Measurements from ENCODE around the gene SS18L1.
A peak's percentile ranks its signal among the peaks of the same experiment; 100 is the strongest.
"Not testable (repeated sequence)": the region's sequence is repeated elsewhere in the genome, so short reads cannot be mapped to it uniquely, and the experiment has no call there.

Gene SS18L1

DNA sequence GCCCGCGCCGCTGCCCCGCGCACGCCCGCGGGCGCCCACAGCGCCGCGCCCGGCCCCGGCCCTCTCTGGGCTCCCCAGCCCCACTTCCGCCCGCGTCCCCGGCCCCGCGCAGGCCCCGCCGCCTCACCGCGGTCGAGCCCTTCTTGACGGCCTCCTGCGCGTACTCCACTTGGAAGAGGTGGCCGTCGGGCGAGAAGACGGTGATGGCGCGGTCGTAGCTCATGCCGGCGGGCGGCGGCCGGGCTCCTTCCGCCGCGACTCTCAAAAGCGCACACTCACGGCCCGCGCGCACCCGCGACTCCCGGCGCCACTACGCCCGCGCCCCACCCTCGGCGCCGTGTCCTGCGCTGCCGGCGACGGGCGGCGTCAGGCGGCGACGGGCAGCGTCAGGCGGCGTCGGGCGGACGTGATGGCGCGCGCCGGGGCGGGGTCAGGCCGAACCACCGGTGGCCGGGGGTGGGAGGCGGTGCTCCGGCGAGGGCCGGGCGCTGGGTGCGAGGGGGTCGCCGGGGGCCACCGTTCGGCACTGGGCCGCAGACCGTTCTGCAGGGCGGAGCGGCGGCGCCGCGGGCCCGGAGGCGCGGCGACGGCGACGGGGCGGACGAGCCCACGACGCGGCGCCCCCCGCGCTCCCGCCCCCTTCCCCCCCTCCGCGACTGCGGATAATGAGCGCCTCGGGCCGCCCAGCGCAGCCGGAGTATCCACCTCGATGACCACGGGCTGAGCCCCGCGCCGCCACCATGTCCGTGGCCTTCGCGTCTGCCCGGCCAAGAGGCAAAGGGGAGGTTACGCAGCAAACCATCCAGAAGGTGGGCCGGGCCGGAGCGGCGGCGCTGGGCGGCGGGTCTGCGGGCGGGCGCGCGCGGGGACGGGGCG is at the start of gene SS18L1, which contains the start of gene PSMA7:
Gene SS18L1, plus strand, starts transcription at position 689 of the 876 bp plus-strand sequence. Its CDS starts 52 bp downstream, at position 741.
Gene PSMA7, minus strand, starts transcription at position 314 of the 876 bp plus-strand sequence. Its CDS starts 91 bp downstream, at position 223.
- DNase-seq = peak in 55 of 56 donors; percentile 28 to 91 (median 77)

- DNase-seq = no peak
Measured at GRCh38 chr20:62096421-62097380, 46.9 kb upstream of the SS18L1 start.

GRCh38 chr20:62097881-62098407 is 45.6 kb upstream of the SS18L1 start:
- no peak for DNase-seq

DNA sequence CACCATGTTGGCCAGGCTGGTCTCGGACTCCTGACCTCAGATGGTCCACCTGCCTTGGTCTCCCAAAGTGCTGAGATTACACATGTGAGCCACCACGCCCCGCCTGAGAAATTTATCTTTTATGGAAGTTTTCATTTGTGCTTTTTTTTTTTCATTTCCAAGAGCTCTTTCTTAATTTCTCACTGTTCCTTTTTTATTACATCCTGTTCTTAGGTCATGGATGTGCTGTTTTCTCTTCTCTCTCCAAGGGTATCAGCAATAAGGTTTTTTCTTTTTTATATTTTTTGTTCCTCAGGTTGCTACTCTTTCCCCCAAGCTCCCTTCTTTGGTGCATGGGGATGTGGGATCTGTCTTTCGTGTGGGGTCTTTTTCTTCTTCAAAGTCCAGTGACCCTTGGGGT is 42.5 kb upstream of the SS18L1 start:
- DNase-seq = no peak

GRCh38 chr20:62103508-62104233 is 39.9 kb upstream of the SS18L1 start:
- no peak for DNase-seq

GRCh38 chr20:62104234-62104789 is 39.3 kb upstream of the SS18L1 start:
- DNase-seq = no peak

DNA sequence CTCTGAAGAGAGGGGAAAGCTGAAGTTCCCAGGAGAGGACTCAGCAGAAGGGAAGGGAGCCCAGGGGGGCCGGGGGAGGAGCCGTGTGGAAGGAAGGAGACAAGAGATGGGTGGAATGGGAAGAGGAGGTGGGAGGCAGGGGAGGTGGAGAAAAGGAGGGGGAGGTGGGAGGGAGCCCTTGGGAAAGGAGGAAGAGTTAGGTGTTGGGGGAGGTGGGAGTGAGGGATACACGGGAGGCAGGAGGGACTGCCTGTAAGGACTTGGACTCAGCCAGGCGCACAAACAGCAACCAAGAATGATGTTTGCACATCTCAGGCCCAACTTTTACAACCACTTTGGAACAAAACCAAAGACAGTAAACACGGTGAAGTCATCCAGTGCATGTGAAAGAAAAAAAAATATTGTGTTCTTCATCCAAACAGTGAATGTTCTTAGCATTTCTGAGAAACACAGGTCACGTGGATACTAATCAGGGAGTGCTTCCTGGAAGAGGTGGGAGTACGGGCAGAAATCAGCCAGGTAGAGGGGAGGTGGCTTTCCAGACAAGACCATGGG is 38.7 kb upstream of the SS18L1 start:
- DNase-seq = no peak

GRCh38 chr20:62105592-62105991 is 38.0 kb upstream of the SS18L1 start:
- DNase-seq = no peak

GRCh38 chr20:62111148-62111547 is 32.4 kb upstream of the SS18L1 start:
- no peak for DNase-seq

GRCh38 chr20:62112368-62112767 is 31.2 kb upstream of the SS18L1 start:
- no peak for DNase-seq

GRCh38 chr20:62114894-62115293 is 28.7 kb upstream of the SS18L1 start:
- no peak for DNase-seq

GRCh38 chr20:62115800-62116407 is 27.7 kb upstream of the SS18L1 start:
- DNase-seq = not testable (repeated sequence)

- DNase-seq = no peak
Measured at GRCh38 chr20:62116558-62117361, 26.8 kb upstream of the SS18L1 start.

DNA sequence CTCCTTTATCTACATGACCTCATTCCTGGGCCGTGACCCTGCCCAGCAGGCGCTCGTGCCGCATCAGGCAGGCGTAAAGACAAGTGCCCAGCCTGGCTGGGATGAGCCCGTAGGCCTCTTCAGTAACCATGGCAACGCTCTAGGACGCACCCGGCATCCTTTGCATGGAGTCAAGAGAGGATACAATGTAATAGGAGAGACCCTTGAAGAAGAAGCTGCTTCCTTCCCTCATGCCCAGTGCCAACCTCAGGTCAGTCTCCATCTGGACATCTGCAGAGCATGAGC is 26.3 kb upstream of the SS18L1 start:
- no peak for DNase-seq

DNA sequence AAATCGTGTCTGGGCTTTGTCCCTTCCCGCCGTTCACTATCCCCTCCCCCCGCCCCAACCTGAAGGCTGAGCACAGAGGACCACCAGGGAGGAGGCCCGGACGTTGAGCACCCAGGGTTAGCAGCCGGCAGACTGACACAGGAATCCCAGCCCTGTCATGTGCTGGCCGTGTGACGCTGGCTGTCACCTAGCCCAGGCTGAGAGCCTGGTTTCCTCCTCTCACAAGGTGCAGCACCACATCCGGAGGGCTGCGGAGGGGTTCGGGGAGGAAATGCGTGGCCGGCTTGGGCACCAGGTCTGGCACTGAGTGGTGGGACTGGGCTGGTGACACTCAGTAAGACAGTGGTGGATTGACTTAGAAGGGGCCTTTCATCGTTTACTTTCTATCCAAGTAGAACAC is 25.9 kb upstream of the SS18L1 start:
- no peak for DNase-seq

GRCh38 chr20:62118113-62119043 is 25.2 kb upstream of the SS18L1 start:
- no peak for DNase-seq

DNA sequence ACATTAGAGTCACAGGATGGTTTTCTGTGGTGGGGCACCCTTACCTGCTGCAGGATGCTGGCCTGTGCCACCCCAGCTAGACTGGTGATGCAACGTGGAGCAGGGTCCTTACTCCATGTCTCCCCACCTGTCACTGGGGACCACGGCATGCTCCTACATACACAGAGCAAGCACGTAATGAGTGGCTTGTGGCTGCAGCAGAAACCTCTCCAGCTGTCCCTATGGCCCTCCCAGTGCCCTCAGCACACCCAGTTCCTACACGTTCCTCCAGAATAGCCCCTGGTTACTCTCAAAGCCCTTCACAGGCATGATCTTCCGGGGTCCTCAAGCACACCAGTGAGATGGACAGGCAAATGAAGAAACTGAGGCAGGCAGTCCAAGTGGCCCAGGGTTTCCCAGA is 24.5 kb upstream of the SS18L1 start:
- no peak for DNase-seq

All from nucleus accumbens (tissue), 56 donors.